T47D (cell line): Measurements from ENCODE around the gene RALGAPA1.
"Not testable (repeated sequence)": the region's sequence is repeated elsewhere in the genome, so short reads cannot be mapped to it uniquely, and the experiment has no call there.

Experiments
- DNase-seq, 2 experiments: peaks; one replicate each; pipeline versions ENCODE4 v3.0.0 to v3.0.0-alpha.2; 2011 to 2012; ENCODE audit warnings: low read depth in 1 of 2, low spot score in 1 of 2
- JUND ChIP-seq: IDR thresholded peaks from 2 replicates; pipeline ENCODE4 v1.6.1; 2012; ENCODE audit warnings: low read depth
- in situ Hi-C: cut with HindIII; loops from 2 replicates; pipeline ENCODE4 v1.10.0; 2016; ENCODE audit warnings: low sequenced_read_pairs, low pct_unique_long_range_greater_than_20kb

Gene RALGAPA1

GRCh38 chr14:35637851-35638250 lies 171.2 kb downstream of the RALGAPA1 start:
- in situ Hi-C loops = no loop called here
- no peak for DNase-seq
- TF ChIP-seq JUND = no peak

GRCh38 chr14:35637269-35637668 lies 171.8 kb downstream of the RALGAPA1 start:
- in situ Hi-C loops = no loop called here
- no peak for TF ChIP-seq JUND
- no peak for DNase-seq

- no peak for TF ChIP-seq JUND
- DNase-seq = no peak
- in situ Hi-C loops = no loop called here
Measured at GRCh38 chr14:35632676-35633075, 176.4 kb downstream of the RALGAPA1 start.

- no peak for DNase-seq
- TF ChIP-seq JUND = no peak
- in situ Hi-C loops = no loop called here
Measured at GRCh38 chr14:35632271-35632670, 176.8 kb downstream of the RALGAPA1 start.

- TF ChIP-seq JUND = no peak
- in situ Hi-C loops = no loop called here
Measured at GRCh38 chr14:35631071-35631805, 177.9 kb downstream of the RALGAPA1 start.

GRCh38 chr14:35628989-35629388 lies 180.1 kb downstream of the RALGAPA1 start:
- TF ChIP-seq JUND = no peak
- in situ Hi-C loops = no loop called here
- no peak for DNase-seq

More at GRCh38 chr14:35631071-35631805, 177.9 kb downstream of the RALGAPA1 start:
- no peak for DNase-seq

- DNase-seq, in situ Hi-C loops: not testable (repeated sequence)
Measured at GRCh38 chr14:35626947-35627346, 182.1 kb downstream of the RALGAPA1 start.

GRCh38 chr14:35621996-35622395 lies 187.1 kb downstream of the RALGAPA1 start:
- in situ Hi-C loops, DNase-seq: not testable (repeated sequence)

- in situ Hi-C loops, DNase-seq: not testable (repeated sequence)
Measured at GRCh38 chr14:35619998-35620397, 189.1 kb downstream of the RALGAPA1 start.

- DNase-seq, in situ Hi-C loops: not testable (repeated sequence)
Measured at GRCh38 chr14:35619461-35619860, 189.6 kb downstream of the RALGAPA1 start.

- no peak for DNase-seq
- no peak for TF ChIP-seq JUND
- in situ Hi-C loops = no loop called here
Measured at GRCh38 chr14:35617500-35617899, 191.6 kb downstream of the RALGAPA1 start.

- DNase-seq = peak in 1 of 2 experiments; percentile 7
Measured at GRCh38 chr14:35607380-35607779, 201.7 kb downstream of the RALGAPA1 start.

GRCh38 chr14:35600253-35600652 lies 208.8 kb downstream of the RALGAPA1 start:
- no peak for TF ChIP-seq JUND
- DNase-seq = no peak
- in situ Hi-C loops = no loop called here

More at GRCh38 chr14:35607380-35607779, 201.7 kb downstream of the RALGAPA1 start:
- TF ChIP-seq JUND = no peak
- in situ Hi-C loops = no loop called here

GRCh38 chr14:35594616-35595015 lies 214.5 kb downstream of the RALGAPA1 start:
- in situ Hi-C loops = no loop called here
- TF ChIP-seq JUND = no peak
- no peak for DNase-seq

- DNase-seq, in situ Hi-C loops: not testable (repeated sequence)
Measured at GRCh38 chr14:35587373-35587772, 221.7 kb downstream of the RALGAPA1 start.
